ENCODE results near the gene PPFIBP2.

PPFIBP2 gene

DNA sequence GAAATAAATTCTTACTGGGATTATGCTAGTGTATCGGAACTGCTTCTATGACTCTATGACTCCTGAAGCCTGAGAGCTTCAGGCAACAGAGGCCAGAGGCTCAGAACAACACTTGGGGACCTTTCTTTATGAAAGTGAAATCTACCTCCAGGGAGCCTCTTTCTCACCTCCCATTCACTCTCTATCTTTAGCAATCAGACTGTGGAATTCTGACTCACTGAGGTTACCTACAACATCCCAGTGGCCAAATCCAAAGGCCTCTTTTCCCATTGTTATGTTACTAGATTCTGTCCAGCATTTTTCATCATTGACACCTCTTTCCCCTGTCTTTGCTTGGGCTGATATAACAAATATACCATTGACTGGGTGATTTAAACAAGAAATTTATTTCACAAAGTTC, 173.6 kb downstream of the PPFIBP2 start:
- ChIA-PET CTCF (interaction anchor here (0.6 to 5.7 kb wide), 11 partner anchors 9 to 589 kb away, joined by 3 to 36 read pairs (median 4); no protein-coding TSS in a partner anchor), POLR2A (no interaction called here)
- Histone ChIP-seq H3K4me3 (ENCODE audit: low read depth, low read length) (no peak overlapping the region), H3K9me3 (ENCODE audit: control insufficient read depth, insufficient read depth, low read depth, low read length) (no peaks in the 10 kb centered on the region), H3K27ac (ENCODE audit: extremely low read depth, low read depth, low read length) (no peak overlapping the region), H3K4me1 (ENCODE audit: control insufficient read depth, insufficient read depth, low read length) (no peaks in the 10 kb centered on the region; the same call in none of the 2 replicates), H3K36me3 (ENCODE audit: control insufficient read depth in 2 of 2, insufficient read depth in 1 of 2, low read length in 2 of 2) (no peaks in the 10 kb centered on the region)
- TF ChIP-seq ZNF16 (tag by site-specific recombination; IDR thresholded peaks at IDR 0.05; ENCODE audit: low read depth), result no peak
- TF ChIP-seq ZNF121 (tag by site-specific recombination; IDR thresholded peaks at IDR 0.05), result no peak

DNA sequence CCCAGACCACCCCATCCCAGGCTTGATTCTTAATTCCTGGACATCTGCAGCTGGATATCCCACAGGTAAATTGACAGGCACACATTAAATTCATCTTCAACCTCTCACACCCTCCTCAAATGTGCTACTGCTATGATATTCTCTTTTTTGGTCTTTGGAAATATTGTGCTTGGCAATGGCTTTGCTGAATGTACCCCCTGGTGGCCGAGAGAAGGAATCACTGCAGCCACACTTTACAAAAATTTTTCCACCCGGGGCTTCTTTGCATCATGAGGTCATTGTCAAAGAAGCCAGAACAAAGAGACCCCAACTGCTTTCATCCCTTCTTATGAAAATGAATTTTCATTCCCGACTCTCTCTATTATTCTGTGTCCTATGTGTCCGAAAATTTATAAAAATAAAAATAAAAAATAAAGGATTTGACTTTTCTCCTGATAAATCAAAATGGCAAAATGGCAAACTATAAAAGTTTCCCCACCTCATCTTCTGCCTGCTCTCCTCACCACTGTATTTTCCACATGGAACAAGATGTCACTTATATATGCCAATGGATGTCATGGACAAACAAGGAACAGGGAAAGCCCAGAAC, 174.5 kb downstream of the PPFIBP2 start:
- ChIA-PET POLR2A (no interaction called here), CTCF (interaction anchor here (0.8 to 5.7 kb wide), 7 partner anchors 9 to 590 kb away, joined by 3 to 36 read pairs (median 5); no protein-coding TSS in a partner anchor)
- Histone ChIP-seq H3K4me3 (ENCODE audit: low read depth, low read length) (no peak overlapping the region), H3K27ac (ENCODE audit: extremely low read depth, low read depth, low read length) (no peak overlapping the region), H3K9me3 (ENCODE audit: control insufficient read depth, insufficient read depth, low read depth, low read length) (no peaks in the 10 kb centered on the region), H3K4me1 (ENCODE audit: control insufficient read depth, insufficient read depth, low read length) (no peaks in the 10 kb centered on the region; the same call in none of the 2 replicates), H3K36me3 (ENCODE audit: control insufficient read depth in 2 of 2, insufficient read depth in 1 of 2, low read length in 2 of 2) (no peaks in the 10 kb centered on the region)
- TF ChIP-seq ZNF560 (tag by site-specific recombination; IDR thresholded peaks at IDR 0.05; ENCODE audit: borderline replicate concordance), result no peak
- TF ChIP-seq ZNF626 (tag by site-specific recombination; IDR thresholded peaks at IDR 0.05), result no peak
- TF ChIP-seq ZNF654 (tag by site-specific recombination; IDR thresholded peaks at IDR 0.05; ENCODE audit: low read depth), result peak; percentile 45
- no peak for TF ChIP-seq GLIS1 (tag by site-specific recombination; IDR thresholded peaks at IDR 0.05)
- TF ChIP-seq ZNF596 (tag by site-specific recombination; IDR thresholded peaks at IDR 0.05), result no peak
- TF ChIP-seq ZNF777 (tag by site-specific recombination; IDR thresholded peaks at IDR 0.05; ENCODE audit: borderline replicate concordance), result no peak
- no peak for TF ChIP-seq ZNF426 (tag by site-specific recombination; IDR thresholded peaks at IDR 0.05)

GRCh38 chr11:7689239-7689638, 175.4 kb downstream of the PPFIBP2 start:
- Histone ChIP-seq H3K27ac (ENCODE audit: extremely low read depth, low read depth, low read length) (no peak overlapping the region), H3K4me1 (ENCODE audit: control insufficient read depth, insufficient read depth, low read length) (no peaks in the 10 kb centered on the region; the same call in none of the 2 replicates), H3K4me3 (ENCODE audit: low read depth, low read length) (no peak overlapping the region), H3K36me3 (ENCODE audit: control insufficient read depth in 2 of 2, insufficient read depth in 1 of 2, low read length in 2 of 2) (no peaks in the 10 kb centered on the region), H3K9me3 (ENCODE audit: control insufficient read depth, insufficient read depth, low read depth, low read length) (no peaks in the 10 kb centered on the region)
- ChIA-PET CTCF (interaction anchor here (0.7 to 5.7 kb wide), 6 partner anchors 23 to 1252 kb away, joined by 3 to 36 read pairs (median 12); no protein-coding TSS in a partner anchor), POLR2A (no interaction called here)
- TF ChIP-seq ZNF175 (tag by site-specific recombination; IDR thresholded peaks at IDR 0.05), result no peak
- TF ChIP-seq ZNF157 (tag by site-specific recombination; IDR thresholded peaks at IDR 0.05), result peak; percentile 89
- peak; percentile 72 for TF ChIP-seq ZNF548 (tag by site-specific recombination; IDR thresholded peaks at IDR 0.05)

GRCh38 chr11:7690648-7691047, 176.8 kb downstream of the PPFIBP2 start:
- Histone ChIP-seq H3K36me3 (ENCODE audit: control insufficient read depth in 2 of 2, insufficient read depth in 1 of 2, low read length in 2 of 2) (no peaks in the 10 kb centered on the region), H3K9me3 (ENCODE audit: control insufficient read depth, insufficient read depth, low read depth, low read length) (no peaks in the 10 kb centered on the region), H3K4me1 (ENCODE audit: control insufficient read depth, insufficient read depth, low read length) (no peaks in the 10 kb centered on the region; the same call in none of the 2 replicates), H3K27ac (ENCODE audit: extremely low read depth, low read depth, low read length) (no peak overlapping the region), H3K4me3 (ENCODE audit: low read depth, low read length) (no peak overlapping the region)
- CTCF ChIA-PET, result interaction anchor here (0.6 to 5.7 kb wide), 20 partner anchors 9 to 711 kb away, joined by 3 to 36 read pairs (median 4); partner anchors contain the start of gene EIF3F
- POLR2A ChIA-PET, result no interaction called here
- TF ChIP-seq ZNF837 (tag by site-specific recombination; IDR thresholded peaks at IDR 0.05) (no peak), REPIN1 (tag by site-specific recombination; IDR thresholded peaks at IDR 0.05; ENCODE audit: low read depth) (no peak), ZNF146 (tag by site-specific recombination; IDR thresholded peaks at IDR 0.05) (no peak), ZNF10 (tag by site-specific recombination; IDR thresholded peaks at IDR 0.05) (peak; percentile 54; the same call in 1 of the 2 replicates), ZNF677 (tag by site-specific recombination; IDR thresholded peaks at IDR 0.05) (no peak), ZNF155 (tag by site-specific recombination; IDR thresholded peaks at IDR 0.05) (no peak), ZNF629 (tag by site-specific recombination; IDR thresholded peaks at IDR 0.05) (peak; percentile 69), REST (tag by site-specific recombination; IDR thresholded peaks at IDR 0.05) (no peak), ZBTB17 (tag by site-specific recombination; IDR thresholded peaks at IDR 0.05) (no peak), ZNF544 (tag by site-specific recombination; IDR thresholded peaks at IDR 0.05) (no peak), ZNF560 (tag by site-specific recombination; IDR thresholded peaks at IDR 0.05; ENCODE audit: borderline replicate concordance) (no peak), ZNF184 (tag by site-specific recombination; IDR thresholded peaks at IDR 0.05) (peak; percentile 33; the same call in 1 of the 2 replicates), BCL11A (tag by site-specific recombination; IDR thresholded peaks at IDR 0.05; ENCODE audit: low read depth) (no peak)
- TF ChIP-seq, protein P1, sequence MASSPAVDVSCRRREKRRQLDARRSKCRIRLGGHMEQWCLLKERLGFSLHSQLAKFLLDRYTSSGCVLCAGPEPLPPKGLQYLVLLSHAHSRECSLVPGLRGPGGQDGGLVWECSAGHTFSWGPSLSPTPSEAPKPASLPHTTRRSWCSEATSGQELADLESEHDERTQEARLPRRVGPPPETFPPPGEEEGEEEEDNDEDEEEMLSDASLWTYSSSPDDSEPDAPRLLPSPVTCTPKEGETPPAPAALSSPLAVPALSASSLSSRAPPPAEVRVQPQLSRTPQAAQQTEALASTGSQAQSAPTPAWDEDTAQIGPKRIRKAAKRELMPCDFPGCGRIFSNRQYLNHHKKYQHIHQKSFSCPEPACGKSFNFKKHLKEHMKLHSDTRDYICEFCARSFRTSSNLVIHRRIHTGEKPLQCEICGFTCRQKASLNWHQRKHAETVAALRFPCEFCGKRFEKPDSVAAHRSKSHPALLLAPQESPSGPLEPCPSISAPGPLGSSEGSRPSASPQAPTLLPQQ (tag by site-specific recombination; IDR thresholded peaks at IDR 0.05), result peak; percentile 53

All from HEK293 (cell line).